ENCODE measurements around the gene SELENOW. TPM values are rescaled to one million over a fixed set of nuclear protein-coding genes. Genes with fewer than 3 reads are reported as not detected.
A peak's percentile ranks its signal among the peaks of the same experiment; 100 is the strongest.
"Not testable (repeated sequence)": the region's sequence is repeated elsewhere in the genome, so short reads cannot be mapped to it uniquely, and the experiment has no call there.

SELENOW gene
- total RNA-seq, 4 donors from 2014 or later: 474 to 751 (median 653) TPM

DNA sequence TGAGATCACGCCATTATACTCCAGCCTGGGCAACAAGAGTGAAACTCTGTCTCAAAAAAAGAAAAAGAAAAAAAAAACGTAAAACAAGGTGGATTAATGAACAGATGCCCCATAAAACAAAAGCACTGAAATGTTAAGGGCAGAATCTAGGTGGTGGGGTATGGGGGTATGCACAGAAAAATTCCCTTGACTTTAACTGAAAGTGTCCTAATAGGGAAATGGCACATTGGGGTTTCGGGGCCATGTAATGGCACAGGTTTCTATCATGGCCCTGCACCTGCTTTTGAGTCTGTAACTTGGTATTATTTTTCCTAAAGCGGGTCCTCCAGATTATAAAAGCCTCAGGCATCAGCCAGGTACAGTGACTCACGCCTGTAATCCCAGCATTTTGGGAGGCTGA is 16.9 kb upstream of the SELENOW start:
- TF ChIP-seq EP300 (IDR thresholded peaks at IDR 0.05; ENCODE audit: low read depth) (no peak), POLR2AphosphoS5 (IDR thresholded peaks at IDR 0.05) (no peak), POLR2A (IDR thresholded peaks at IDR 0.05) (no peak)
- TF ChIP-seq, protein P1, sequence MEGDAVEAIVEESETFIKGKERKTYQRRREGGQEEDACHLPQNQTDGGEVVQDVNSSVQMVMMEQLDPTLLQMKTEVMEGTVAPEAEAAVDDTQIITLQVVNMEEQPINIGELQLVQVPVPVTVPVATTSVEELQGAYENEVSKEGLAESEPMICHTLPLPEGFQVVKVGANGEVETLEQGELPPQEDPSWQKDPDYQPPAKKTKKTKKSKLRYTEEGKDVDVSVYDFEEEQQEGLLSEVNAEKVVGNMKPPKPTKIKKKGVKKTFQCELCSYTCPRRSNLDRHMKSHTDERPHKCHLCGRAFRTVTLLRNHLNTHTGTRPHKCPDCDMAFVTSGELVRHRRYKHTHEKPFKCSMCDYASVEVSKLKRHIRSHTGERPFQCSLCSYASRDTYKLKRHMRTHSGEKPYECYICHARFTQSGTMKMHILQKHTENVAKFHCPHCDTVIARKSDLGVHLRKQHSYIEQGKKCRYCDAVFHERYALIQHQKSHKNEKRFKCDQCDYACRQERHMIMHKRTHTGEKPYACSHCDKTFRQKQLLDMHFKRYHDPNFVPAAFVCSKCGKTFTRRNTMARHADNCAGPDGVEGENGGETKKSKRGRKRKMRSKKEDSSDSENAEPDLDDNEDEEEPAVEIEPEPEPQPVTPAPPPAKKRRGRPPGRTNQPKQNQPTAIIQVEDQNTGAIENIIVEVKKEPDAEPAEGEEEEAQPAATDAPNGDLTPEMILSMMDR (IDR thresholded peaks at IDR 0.05): no peak
- intact Hi-C loops (cut with DNase I; ENCODE audit: low total_unique reads): loop anchor here (10.0 kb wide), 1 partner anchor 103 kb away; no protein-coding TSS in a partner anchor
- no peak for DNase-seq
- in situ Hi-C loops (cut with MboI; ENCODE audit: low pct_ligation_motif_present in 1 of 4, low pct_unique_long_range_greater_than_20kb in 1 of 4, low sequenced_read_pairs in 3 of 4): no loop called here
- H3K36me3 ChIP-seq: peaks cover 0 to 6% (median 1%) of the 10 kb centered on the region in 4 donors
- no peaks in the 10 kb centered on the region for H3K27me3 ChIP-seq
- H3K9me3 ChIP-seq: no peaks in the 10 kb centered on the region
- no peak overlapping the region for H3K27ac ChIP-seq
- no peak overlapping the region for H3K4me3 ChIP-seq
- H3K4me1 ChIP-seq: peaks cover 0 to 22% (median 12%) of the 10 kb centered on the region in 4 donors
- WGBS, 2 donors (ENCODE audit: low coverage in 1 of 2): 65 to 82% methylated on average over 4 to 5 of the region's 5 CpGs

- 73 to 77% methylated on average over 3 of the region's 3 CpGs for WGBS, 2 donors (ENCODE audit: low coverage in 1 of 2)
- Histone ChIP-seq H3K9me3 (no peaks in the 10 kb centered on the region), H3K4me3 (no peak overlapping the region), H3K36me3 (no peaks in the 10 kb centered on the region), H3K27ac (no peak overlapping the region), H3K4me1 (peaks cover 0 to 17% (median 9%) of the 10 kb centered on the region in 4 donors), H3K27me3 (no peaks in the 10 kb centered on the region)
- intact Hi-C loops (cut with DNase I; ENCODE audit: low total_unique reads) (loop anchor here (10.0 kb wide), 1 partner anchor 103 kb away; no protein-coding TSS in a partner anchor), in situ Hi-C loops (cut with MboI; ENCODE audit: low pct_ligation_motif_present in 1 of 4, low pct_unique_long_range_greater_than_20kb in 1 of 4, low sequenced_read_pairs in 3 of 4) (no loop called here)
- DNase-seq: no peak
- TF ChIP-seq, protein P1 (IDR thresholded peaks at IDR 0.05): no peak
- TF ChIP-seq POLR2A (IDR thresholded peaks at IDR 0.05) (no peak), EP300 (IDR thresholded peaks at IDR 0.05; ENCODE audit: low read depth) (no peak), POLR2AphosphoS5 (IDR thresholded peaks at IDR 0.05) (no peak)
Measured at GRCh38 chr19:47762151-47762550, 16.4 kb upstream of the SELENOW start.

DNA sequence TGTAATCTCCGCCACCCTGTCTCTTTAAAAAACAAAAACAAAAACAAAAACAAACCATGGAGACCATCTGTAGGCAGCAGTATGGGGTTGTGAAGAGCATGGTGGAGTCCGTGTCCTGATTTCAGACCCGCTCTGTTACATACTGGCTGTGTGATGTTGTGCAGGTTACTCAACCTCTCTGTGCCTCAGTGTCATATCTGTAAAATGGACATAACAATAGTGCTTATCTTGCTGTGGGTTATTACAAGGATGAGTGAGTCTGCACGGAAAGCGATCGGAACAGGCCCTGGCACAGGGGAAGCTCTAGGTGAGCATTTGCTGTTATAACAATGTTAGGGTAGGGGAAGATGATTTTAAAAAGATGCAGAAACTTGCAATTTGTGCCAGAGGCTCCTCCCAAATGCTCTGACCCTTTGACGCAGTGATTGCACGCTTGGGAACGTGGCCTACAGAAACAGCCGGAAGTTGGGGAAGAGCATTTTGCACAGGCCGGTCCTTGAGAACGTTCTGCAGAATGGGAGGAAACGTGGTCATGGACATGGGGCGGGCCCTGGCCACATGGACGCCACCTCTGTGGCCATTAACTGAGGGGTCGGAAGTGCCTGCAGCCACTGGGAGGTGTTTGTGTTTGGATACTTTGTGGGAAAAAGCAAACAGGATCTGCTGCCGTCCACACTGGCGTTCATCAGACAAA is 15.7 kb upstream of the SELENOW start:
- no peak overlapping the region for H3K27ac ChIP-seq
- intact Hi-C loops (cut with DNase I; ENCODE audit: low total_unique reads) (loop anchor here (10.0 kb wide), 1 partner anchor 102 kb away; no protein-coding TSS in a partner anchor), in situ Hi-C loops (cut with MboI; ENCODE audit: low pct_ligation_motif_present in 1 of 4, low pct_unique_long_range_greater_than_20kb in 1 of 4, low sequenced_read_pairs in 3 of 4) (no loop called here)
- no peak for DNase-seq
- no peak overlapping the region for H3K4me3 ChIP-seq
- no peaks in the 10 kb centered on the region for H3K36me3 ChIP-seq
- H3K9me3 ChIP-seq: no peaks in the 10 kb centered on the region
- H3K4me1 ChIP-seq: peaks cover 0 to 11% (median 5%) of the 10 kb centered on the region in 4 donors
- TF ChIP-seq, protein P1 (IDR thresholded peaks at IDR 0.05): no peak
- no peak for TF ChIP-seq POLR2A (IDR thresholded peaks at IDR 0.05)
- TF ChIP-seq EP300 (IDR thresholded peaks at IDR 0.05; ENCODE audit: low read depth): no peak
- peak in 1 of 3 donors; percentile 10 for TF ChIP-seq POLR2AphosphoS5 (IDR thresholded peaks at IDR 0.05)
- 70 to 93% methylated on average over 5 to 18 of the region's 18 CpGs for WGBS, 2 donors (ENCODE audit: low coverage in 1 of 2)
- H3K27me3 ChIP-seq: no peaks in the 10 kb centered on the region

DNA sequence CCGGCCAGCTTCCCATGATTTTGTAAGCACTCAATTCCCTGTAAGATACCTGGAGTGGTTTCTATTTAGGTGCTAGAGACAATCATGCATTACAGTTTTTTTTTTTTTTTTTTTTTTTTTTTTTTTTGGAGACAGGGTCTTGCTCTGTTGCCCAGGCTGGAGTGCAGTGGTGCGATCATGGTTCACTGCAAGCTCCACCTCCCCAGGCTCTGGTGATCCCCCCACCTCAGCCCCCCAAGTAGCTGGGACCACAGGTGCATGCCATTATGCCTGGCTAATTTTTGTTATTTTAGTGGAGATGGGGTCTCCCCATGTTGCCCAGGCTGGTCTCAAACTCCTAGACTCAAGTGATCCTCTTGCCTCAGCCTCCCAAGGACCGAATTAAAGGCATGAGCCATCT is 13.8 kb upstream of the SELENOW start:
- intact Hi-C loops (cut with DNase I; ENCODE audit: low total_unique reads): loop anchor here (10.0 kb wide), 1 partner anchor 100 kb away; no protein-coding TSS in a partner anchor
- H3K9me3 ChIP-seq; DNase-seq; H3K4me3 ChIP-seq; H3K4me1 ChIP-seq; in situ Hi-C loops (cut with MboI; ENCODE audit: low pct_ligation_motif_present in 1 of 4, low pct_unique_long_range_greater_than_20kb in 1 of 4, low sequenced_read_pairs in 3 of 4); H3K36me3 ChIP-seq; H3K27me3 ChIP-seq; H3K27ac ChIP-seq: not testable (repeated sequence)
- 74% methylated on average over 3 of the region's 3 CpGs; no CpG with 5 or more reads in 1 of the 2 donors for WGBS, 2 donors (ENCODE audit: low coverage in 1 of 2)

Data from transverse colon (tissue), 4 donors.